A673 (cell line): ENCODE data around the gene DEPDC1. TPM values are rescaled to one million over a fixed set of nuclear protein-coding genes. Genes with fewer than 3 reads are reported as not detected.

ENCODE experiments used
- BruUV-seq: library from RNA; stranded (reverse); fragments of 400-500 nt; replicated peaks from 2 replicates; lab custom pipeline; 2021; lab: Mats Ljungman, UMichigan
- CTCF ChIA-PET: fragments of 300-600 bp; sonication (Branson Sonifier 250); formaldehyde crosslinking; loops from one replicate; lab custom pipeline; 2022; ENCODE audit warnings: antibody characterized with exemption; lab: Charles Lee
- POLR2A ChIA-PET: fragments of 300-600 bp; sonication (Branson Sonifier 250); formaldehyde crosslinking; loops from one replicate; lab custom pipeline; 2022; ENCODE audit warnings: antibody characterized with exemption; ENCODE audit not compliant: low non-redundant PET; lab: Charles Lee
- DNase-seq: peaks from one replicate; pipeline ENCODE4 v3.0.0-alpha.2; 2015; ENCODE audit warnings: low spot score
- H3K27ac ChIP-seq: fragments of 200-600 bp; sonication (generic); 2 replicates; pipeline ENCODE4 v1.5.1; 2016; ENCODE audit warnings: mixed run types, low read depth, mild to moderate bottlenecking, mixed read lengths, antibody characterized with exemption, low read length; ENCODE audit not compliant: poor library complexity, severe bottlenecking
- H3K27me3 ChIP-seq: fragments of 200-600 bp; sonication (generic); replicated peaks from 2 replicates; pipeline ENCODE4 v1.6.1; 2017; ENCODE audit warnings: mixed run types, low read depth, mild to moderate bottlenecking, mixed read lengths, antibody characterized with exemption, low read length; ENCODE audit not compliant: insufficient read depth, poor library complexity
- H3K36me3 ChIP-seq: fragments of 200-600 bp; sonication (generic); 2 replicates; pipeline ENCODE4 v1.6.1; 2016; ENCODE audit warnings: mixed run types, mild to moderate bottlenecking, mixed read lengths, antibody characterized with exemption, low read length; ENCODE audit not compliant: insufficient read depth, poor library complexity, severe bottlenecking
- H3K4me1 ChIP-seq: fragments of 200-600 bp; sonication (generic); 2 replicates; pipeline ENCODE4 v1.6.1; 2017; ENCODE audit warnings: mixed run types, mild to moderate bottlenecking, mixed read lengths, antibody characterized with exemption, low read length; ENCODE audit not compliant: insufficient read depth, poor library complexity, severe bottlenecking
- H3K4me3 ChIP-seq: fragments of 200-600 bp; sonication (generic); 2 replicates; pipeline ENCODE4 v1.5.1; 2016; ENCODE audit warnings: low read depth, mixed run types, mild to moderate bottlenecking, mixed read lengths, low read length; ENCODE audit not compliant: poor library complexity, severe bottlenecking
- H3K9me3 ChIP-seq: fragments of 200-600 bp; sonication (generic); 2 replicates; pipeline ENCODE4 v1.6.1; 2016; ENCODE audit warnings: mixed run types, low read depth, mild to moderate bottlenecking, mixed read lengths, antibody characterized with exemption, low read length; ENCODE audit not compliant: poor library complexity, severe bottlenecking
- EZH2 ChIP-seq: fragments of 200-600 bp; sonication (generic); IDR thresholded peaks from 2 replicates; pipeline ENCODE4 v1.6.1; 2017; ENCODE audit warnings: borderline replicate concordance, low read depth, mild to moderate bottlenecking, mixed read lengths, antibody characterized with exemption, low read length; ENCODE audit not compliant: poor library complexity, severe bottlenecking
- intact Hi-C: fragments of 100-400 bp; cut with micrococcal nuclease; formaldehyde crosslinking; loops from one replicate; pipeline ENCODE4 v1.10.0; 2022; ENCODE audit not compliant: unreplicated experiment
- total RNA-seq: library from RNA; stranded (reverse); gene quantifications from 2 replicates; pipeline ENCODE4 v1.2.3, GENCODE V29; 2021
- TF ChIP-seq, protein P1 (sequence below): fragments of 300-800, 200-600 bp; sonication (generic); conservative IDR thresholded peaks from 2 replicates; pipeline ENCODE4 v1.5.1; 2017; ENCODE audit warnings: low read depth, mild to moderate bottlenecking, antibody characterized with exemption, low read length, moderate library complexity, mixed read lengths

The DEPDC1 gene
- total RNA-seq, 1 experiment from 2014 or later, result 70.3 TPM

DNA sequence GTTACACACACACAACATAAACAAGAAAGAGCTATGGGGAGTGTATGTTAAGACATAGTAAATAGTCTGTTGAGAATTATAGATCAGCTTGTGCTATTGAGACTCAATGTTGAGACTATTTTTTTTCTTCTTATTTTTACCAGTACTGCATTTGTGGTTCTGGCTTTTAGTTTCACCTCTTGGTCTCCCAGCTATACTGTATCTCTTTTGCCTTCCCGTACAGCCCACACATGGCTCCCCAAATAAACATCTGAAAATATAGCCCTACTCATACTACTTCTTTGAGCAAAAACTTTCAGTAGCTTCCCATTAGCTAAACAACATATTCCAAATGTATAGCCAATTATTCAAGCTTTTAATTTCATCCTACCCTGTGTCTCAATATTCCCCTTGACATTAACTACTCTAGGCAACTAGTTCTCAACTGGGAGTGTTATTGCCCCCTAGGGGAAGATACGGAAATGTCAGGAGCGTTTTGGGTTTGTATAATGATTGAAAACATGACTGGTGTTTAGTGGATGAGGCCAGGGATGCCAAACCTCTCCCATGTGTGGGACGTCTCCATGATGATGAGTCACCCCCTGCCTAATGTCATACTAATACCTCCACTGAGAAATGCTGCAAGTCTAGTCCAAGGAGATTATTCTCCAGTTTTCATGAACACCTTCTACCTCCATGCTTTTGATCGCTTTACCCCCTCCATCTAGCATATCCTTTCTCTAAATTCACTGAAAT lies 53.9 kb downstream of the DEPDC1 start:
- Histone ChIP-seq H3K27me3 (no peaks in the 10 kb centered on the region), H3K36me3 (no peaks in the 10 kb centered on the region), H3K9me3 (no peaks in the 10 kb centered on the region), H3K4me3 (no peak overlapping the region), H3K4me1 (peaks cover 3% of the 10 kb centered on the region), H3K27ac (no peak overlapping the region)
- ChIA-PET CTCF (interaction anchor here (0.5 to 1.2 kb wide), 3 partner anchors 35 to 600 kb away, joined by 3 to 11 read pairs (median 8); no protein-coding TSS in a partner anchor), POLR2A (no interaction called here)
- no TSS peak for BruUV-seq
- no peak for TF ChIP-seq EZH2
- TF ChIP-seq, protein P1, sequence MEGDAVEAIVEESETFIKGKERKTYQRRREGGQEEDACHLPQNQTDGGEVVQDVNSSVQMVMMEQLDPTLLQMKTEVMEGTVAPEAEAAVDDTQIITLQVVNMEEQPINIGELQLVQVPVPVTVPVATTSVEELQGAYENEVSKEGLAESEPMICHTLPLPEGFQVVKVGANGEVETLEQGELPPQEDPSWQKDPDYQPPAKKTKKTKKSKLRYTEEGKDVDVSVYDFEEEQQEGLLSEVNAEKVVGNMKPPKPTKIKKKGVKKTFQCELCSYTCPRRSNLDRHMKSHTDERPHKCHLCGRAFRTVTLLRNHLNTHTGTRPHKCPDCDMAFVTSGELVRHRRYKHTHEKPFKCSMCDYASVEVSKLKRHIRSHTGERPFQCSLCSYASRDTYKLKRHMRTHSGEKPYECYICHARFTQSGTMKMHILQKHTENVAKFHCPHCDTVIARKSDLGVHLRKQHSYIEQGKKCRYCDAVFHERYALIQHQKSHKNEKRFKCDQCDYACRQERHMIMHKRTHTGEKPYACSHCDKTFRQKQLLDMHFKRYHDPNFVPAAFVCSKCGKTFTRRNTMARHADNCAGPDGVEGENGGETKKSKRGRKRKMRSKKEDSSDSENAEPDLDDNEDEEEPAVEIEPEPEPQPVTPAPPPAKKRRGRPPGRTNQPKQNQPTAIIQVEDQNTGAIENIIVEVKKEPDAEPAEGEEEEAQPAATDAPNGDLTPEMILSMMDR, result peak; percentile 82
- intact Hi-C loops, result loop anchor here (1.0 to 10.0 kb wide), 3 partner anchors 101 to 588 kb away; no protein-coding TSS in a partner anchor
- DNase-seq, result peak; percentile 79

DNA sequence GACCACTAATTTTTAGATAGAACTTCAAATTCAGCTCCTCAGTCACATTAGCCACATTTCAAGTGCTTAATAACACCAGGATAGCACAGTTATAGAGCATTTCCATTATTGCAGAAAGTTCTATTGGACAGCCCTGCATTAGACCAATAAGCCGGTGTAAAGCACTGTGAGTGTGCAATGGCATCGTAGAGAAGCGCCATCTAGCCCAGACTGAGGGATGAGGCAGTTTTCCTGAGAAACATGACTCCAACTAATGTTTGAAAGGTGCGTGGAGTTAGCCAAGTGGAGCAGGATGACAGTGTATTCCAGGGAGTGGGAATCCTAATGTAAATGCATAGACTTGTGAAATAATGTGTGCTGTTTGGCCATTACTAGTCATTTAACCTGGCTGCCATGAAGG lies 54.9 kb downstream of the DEPDC1 start:
- no peaks in the 10 kb centered on the region for H3K36me3 ChIP-seq
- no peak for DNase-seq
- intact Hi-C loops, result loop anchor here (2.0 to 10.0 kb wide), 2 partner anchors 325 to 587 kb away; no protein-coding TSS in a partner anchor
- TF ChIP-seq, protein P1, result peak; percentile 27; the same call in 1 of the 2 replicates
- TF ChIP-seq EZH2, result no peak
- no peak overlapping the region for H3K4me3 ChIP-seq
- no TSS peak for BruUV-seq
- CTCF ChIA-PET, result interaction anchor here (1.2 kb wide), 1 partner anchor 322 kb away, joined by 11 read pairs; no protein-coding TSS in a partner anchor
- POLR2A ChIA-PET, result no interaction called here
- no peaks in the 10 kb centered on the region for H3K27me3 ChIP-seq
- H3K27ac ChIP-seq, result no peak overlapping the region
- peaks cover 10% of the 10 kb centered on the region for H3K4me1 ChIP-seq
- no peaks in the 10 kb centered on the region for H3K9me3 ChIP-seq

DNA sequence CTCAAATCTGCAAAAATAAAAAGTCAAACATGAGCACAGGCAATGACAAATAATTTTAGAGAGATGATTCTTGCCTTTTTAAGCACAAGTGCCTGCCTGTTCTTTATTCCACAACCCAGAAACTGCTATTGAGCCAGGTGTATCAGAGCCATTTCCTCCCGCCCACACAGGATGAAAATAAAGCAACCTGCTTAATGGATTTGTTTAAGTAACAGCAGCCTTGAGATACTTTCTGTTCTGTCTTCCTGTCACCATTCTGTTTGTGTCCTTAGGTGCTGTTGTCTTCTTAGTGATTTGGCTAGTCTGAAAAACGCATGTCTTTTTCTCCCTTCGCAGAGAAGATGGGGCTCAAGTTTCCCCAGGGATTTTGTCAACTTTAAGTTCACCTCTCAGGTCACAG lies 58.6 kb downstream of the DEPDC1 start:
- no peaks in the 10 kb centered on the region for H3K27me3 ChIP-seq
- peaks cover 10% of the 10 kb centered on the region for H3K4me1 ChIP-seq
- no peaks in the 10 kb centered on the region for H3K9me3 ChIP-seq
- no peak overlapping the region for H3K4me3 ChIP-seq
- no TSS peak for BruUV-seq
- H3K27ac ChIP-seq, result no peak overlapping the region
- ChIA-PET POLR2A (no interaction called here), CTCF (no interaction called here)
- no peak for DNase-seq
- H3K36me3 ChIP-seq, result no peaks in the 10 kb centered on the region
- no peak for TF ChIP-seq EZH2
- TF ChIP-seq, protein P1, result no peak
- intact Hi-C loops, result no loop called here
